Ovary (tissue), 9 donors: Measurements from ENCODE around the gene TNS1. TPM values are rescaled to one million over a fixed set of nuclear protein-coding genes. Genes with fewer than 3 reads are reported as not detected.

ENCODE experiments used
- DNase-seq, 5 donors: peaks; one replicate each; pipeline ENCODE4 v3.0.0-alpha.2; 2019 to 2020
- H3K27ac ChIP-seq, 2 donors: fragments of 200-600 bp; one replicate each; pipeline versions ENCODE4 v1.5.1 to v1.8.0; 2019 to 2022
- H3K27me3 ChIP-seq: fragments of 200-600 bp; one replicate; pipeline ENCODE4 v1.8.0; 2022
- H3K36me3 ChIP-seq: fragments of 200-600 bp; sonication (generic); one replicate; pipeline ENCODE4 v1.5.1; 2019
- H3K4me1 ChIP-seq: one replicate; pipeline ENCODE4 v1.8.1; 2013; ENCODE audit warnings: mild to moderate bottlenecking, moderate library complexity; ENCODE audit not compliant: insufficient read depth
- H3K4me3 ChIP-seq: fragments of 200-600 bp; sonication (generic); one replicate; pipeline ENCODE4 v1.5.1; 2017
- H3K9me3 ChIP-seq, 2 donors: fragments of 200-600 bp in 1 of 2; sonication (generic) in 1 of 2; one replicate each; pipeline versions ENCODE4 v1.5.1 to v1.8.1; 2013 to 2019; ENCODE audit warnings: mild to moderate bottlenecking in 1 of 2, moderate library complexity in 1 of 2
- EP300 ChIP-seq: sonication (generic); formaldehyde crosslinking; IDR thresholded peaks from one replicate; pipeline ENCODE4 v1.6.1; 2017; ENCODE audit warnings: antibody characterized with exemption
- POLR2A ChIP-seq: fragments of 450-650 bp; IDR thresholded peaks from one replicate; pipeline ENCODE4 v1.6.1; 2017; ENCODE audit warnings: antibody characterized with exemption, mild to moderate bottlenecking, moderate library complexity
- WGBS, 3 donors: extraction: QIAGEN DNeasy Blood & Tissue Kit in 1 of 3; methylation state at CpG; one replicate each; pipeline versions ENCODE4 v1.1.5 to v1.1.7; 2013 to 2017; 5-methylcytosine and 5-hydroxymethylcytosine counted together
- intact Hi-C, 4 donors: fragments of 100-400 bp; cut with DNase I; formaldehyde crosslinking; loops; one replicate each; pipeline versions ENCODE4 v1.11.0 to v1.15.1; 2022 to 2023
- polyA plus RNA-seq, 2 donors: library from polyadenylated mRNA; stranded (reverse); fragments of 200-250 nt in 1 of 2; fragments of 350-450 nt in 1 of 2; fragmentation: Illumina TruSeq in 1 of 2; extraction: RNeasy Lipid Tissue Mini Kit (QIAGEN cat#74804) in 1 of 2; gene quantifications; one replicate each; pipeline ENCODE4 v1.2.3, GENCODE V29; 2013 to 2014
- total RNA-seq, 7 donors: library from RNA; depleted of rRNA in 2 of 7; stranded (reverse); fragments of >200 nt in 2 of 7; fragmentation: NEBNext Ultra II Directional in 3 of 7; extraction: Animal tissue kit (Norgen Biotek cat#: 25700) in 3 of 7; gene quantifications; one replicate each; pipeline versions ENCODE4 v1.1.0 to v1.2.4, GENCODE V29; 2016 to 2023
- TF ChIP-seq, protein P1 (sequence below), 3 donors: fragments of 450-650 bp in 2 of 3; fragments of 200-600 bp in 1 of 3; IDR thresholded peaks; one replicate each; pipeline versions ENCODE4 v1.5.1 to v1.8.0; 2016 to 2022; ENCODE audit warnings: antibody characterized with exemption in 3 of 3, mild to moderate bottlenecking in 1 of 3
- donor health status: DM: no; HTN: no; CAD: no; lungs with moderate emphysema.
- donor health status: DM: no; HTN: no; CAD: no.
- donor health status: Bipolar disorder and iron deficiency.
- donor health status: DM: yes; HTN: yes; CAD: no.
- donor health status: DM: no; HTN: no; CAD: no.
- donor health status: DM: yes; HTN: yes; CAD: no.

The TNS1 gene
- total and polyA plus RNA-seq, 9 donors: 140 to 568 (median 356) TPM

DNA sequence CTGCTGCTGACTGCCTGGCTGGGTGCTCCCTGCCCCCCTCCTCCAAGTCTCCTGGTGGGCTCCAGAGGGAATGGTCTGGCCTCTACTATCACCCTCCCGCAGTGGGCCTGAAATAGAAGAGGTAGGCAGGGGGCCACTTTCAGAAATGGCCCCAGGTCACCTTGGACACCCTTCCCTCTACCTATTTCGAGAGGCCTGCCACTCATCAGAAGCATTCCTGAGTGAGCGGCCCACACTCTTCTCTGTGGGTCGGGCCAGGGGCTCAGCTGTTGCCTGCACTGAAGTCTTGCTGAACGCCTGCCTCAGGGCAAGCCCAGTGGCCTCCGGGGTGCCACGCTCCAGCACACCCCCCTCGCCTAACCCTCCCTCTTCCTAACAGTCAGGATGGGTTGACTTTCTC is 124.9 kb downstream of the TNS1 start:
- no peak for DNase-seq
- Histone ChIP-seq H3K4me1 (peaks cover 13% of the 10 kb centered on the region), H3K4me3 (no peak overlapping the region), H3K27ac (no peak overlapping the region), H3K27me3 (no peaks in the 10 kb centered on the region), H3K36me3 (no peaks in the 10 kb centered on the region), H3K9me3 (no peaks in the 10 kb centered on the region)
- TF ChIP-seq EP300 (no peak), POLR2A (no peak)
- TF ChIP-seq, protein P1, sequence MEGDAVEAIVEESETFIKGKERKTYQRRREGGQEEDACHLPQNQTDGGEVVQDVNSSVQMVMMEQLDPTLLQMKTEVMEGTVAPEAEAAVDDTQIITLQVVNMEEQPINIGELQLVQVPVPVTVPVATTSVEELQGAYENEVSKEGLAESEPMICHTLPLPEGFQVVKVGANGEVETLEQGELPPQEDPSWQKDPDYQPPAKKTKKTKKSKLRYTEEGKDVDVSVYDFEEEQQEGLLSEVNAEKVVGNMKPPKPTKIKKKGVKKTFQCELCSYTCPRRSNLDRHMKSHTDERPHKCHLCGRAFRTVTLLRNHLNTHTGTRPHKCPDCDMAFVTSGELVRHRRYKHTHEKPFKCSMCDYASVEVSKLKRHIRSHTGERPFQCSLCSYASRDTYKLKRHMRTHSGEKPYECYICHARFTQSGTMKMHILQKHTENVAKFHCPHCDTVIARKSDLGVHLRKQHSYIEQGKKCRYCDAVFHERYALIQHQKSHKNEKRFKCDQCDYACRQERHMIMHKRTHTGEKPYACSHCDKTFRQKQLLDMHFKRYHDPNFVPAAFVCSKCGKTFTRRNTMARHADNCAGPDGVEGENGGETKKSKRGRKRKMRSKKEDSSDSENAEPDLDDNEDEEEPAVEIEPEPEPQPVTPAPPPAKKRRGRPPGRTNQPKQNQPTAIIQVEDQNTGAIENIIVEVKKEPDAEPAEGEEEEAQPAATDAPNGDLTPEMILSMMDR (IDR thresholded peaks at IDR 0.05): no peak
- intact Hi-C loops: no loop called here
- 80 to 88% (median 82%) methylated on average over 8 of the region's 8 CpGs for WGBS, 3 donors

DNA sequence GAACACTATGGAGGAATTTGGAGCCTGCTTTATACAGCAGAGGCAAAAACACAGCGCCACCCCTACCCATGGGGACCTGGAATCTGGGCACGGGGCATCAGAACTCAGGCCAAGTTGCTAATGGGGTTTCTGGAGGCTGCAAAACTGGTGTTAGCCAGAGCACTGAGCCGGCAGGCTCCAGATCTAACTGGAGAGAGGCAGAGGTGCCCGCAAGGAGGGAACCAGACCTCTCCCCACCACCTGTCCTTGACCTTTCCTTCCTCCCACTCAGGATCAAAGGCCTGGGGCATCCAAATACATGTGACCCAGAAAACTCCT is 126.6 kb downstream of the TNS1 start:
- H3K4me3 ChIP-seq: no peak overlapping the region
- H3K27me3 ChIP-seq: no peaks in the 10 kb centered on the region
- H3K9me3 ChIP-seq: no peaks in the 10 kb centered on the region
- 86 to 89% (median 89%) methylated on average over 4 of the region's 4 CpGs for WGBS, 3 donors
- peaks cover 12% of the 10 kb centered on the region for H3K4me1 ChIP-seq
- H3K27ac ChIP-seq: no peak overlapping the region
- no peak for DNase-seq
- intact Hi-C loops: no loop called here
- no peak for TF ChIP-seq EP300
- TF ChIP-seq, protein P1 (IDR thresholded peaks at IDR 0.05): no peak
- TF ChIP-seq POLR2A: no peak
- no peaks in the 10 kb centered on the region for H3K36me3 ChIP-seq

DNA sequence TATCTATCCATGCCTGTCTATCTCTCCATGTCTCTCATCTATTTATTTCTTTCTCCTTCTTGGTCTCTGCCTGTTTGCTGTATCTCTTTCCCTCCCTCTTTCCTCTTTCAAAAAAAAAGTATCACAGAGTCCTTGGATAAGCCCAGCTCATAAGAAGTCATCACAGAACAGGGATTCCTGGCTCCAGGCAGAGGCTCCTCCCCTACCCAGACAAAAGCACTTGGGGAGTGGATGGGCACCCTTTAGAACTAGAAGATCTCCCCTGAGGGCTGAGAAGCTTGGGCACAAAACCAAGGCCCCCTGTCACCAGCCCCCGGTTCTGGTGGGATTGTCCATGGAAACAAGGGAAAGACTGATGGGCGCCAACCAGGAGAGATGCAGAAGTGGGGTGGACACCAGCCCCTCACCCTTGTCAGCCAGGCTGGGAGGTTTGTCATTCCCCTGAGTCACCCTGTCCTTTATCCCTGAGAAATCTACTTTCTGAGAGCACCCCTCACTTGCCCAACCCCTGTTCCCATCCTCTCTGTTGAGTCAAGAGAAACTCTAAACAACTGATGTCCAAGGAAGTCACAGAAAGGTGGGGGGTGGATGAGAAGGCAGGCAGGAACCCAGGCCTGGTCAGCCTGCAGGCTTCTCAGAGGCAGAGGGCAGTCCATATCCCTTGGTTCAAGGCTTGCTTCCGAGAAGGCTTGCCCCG is 127.1 kb downstream of the TNS1 start:
- H3K4me1 ChIP-seq: peaks cover 10% of the 10 kb centered on the region

DNA sequence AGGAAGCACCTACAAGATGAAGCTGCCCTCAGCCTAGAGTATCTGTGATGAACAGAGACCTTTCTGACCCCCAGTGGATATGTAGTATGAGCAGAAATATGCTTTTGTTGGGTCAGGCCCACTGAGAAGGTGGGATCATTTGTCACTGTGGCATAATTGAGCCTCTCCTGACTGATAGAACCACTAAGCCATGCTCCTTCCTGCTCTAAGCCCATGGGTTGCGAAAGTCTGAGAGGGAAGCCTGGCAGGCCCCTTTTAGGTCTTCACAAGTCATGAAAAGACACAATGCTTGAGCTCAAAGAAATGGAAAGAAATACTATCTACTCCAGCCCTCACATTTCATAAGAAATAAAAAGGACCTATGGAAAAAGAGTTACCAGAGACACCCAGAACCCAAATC is 127.7 kb downstream of the TNS1 start:
- no peak overlapping the region for H3K27ac ChIP-seq
- H3K9me3 ChIP-seq: no peaks in the 10 kb centered on the region
- H3K4me1 ChIP-seq: peaks cover 9% of the 10 kb centered on the region
- no peak for DNase-seq
- H3K36me3 ChIP-seq: no peaks in the 10 kb centered on the region
- TF ChIP-seq EP300 (no peak), POLR2A (no peak)
- TF ChIP-seq, protein P1 (IDR thresholded peaks at IDR 0.05): no peak
- 100% methylated on average over 1 of the region's 1 CpG for WGBS, 3 donors
- intact Hi-C loops: no loop called here
- H3K4me3 ChIP-seq: no peak overlapping the region
- no peaks in the 10 kb centered on the region for H3K27me3 ChIP-seq

More for the DNA sequence above, 127.1 kb downstream of the TNS1 start:
- intact Hi-C loops: no loop called here
- Histone ChIP-seq H3K4me3 (no peak overlapping the region), H3K9me3 (no peaks in the 10 kb centered on the region), H3K27me3 (no peaks in the 10 kb centered on the region), H3K27ac (no peak overlapping the region), H3K36me3 (no peaks in the 10 kb centered on the region)
- DNase-seq: no peak
- 88 to 94% (median 90%) methylated on average over 4 of the region's 4 CpGs for WGBS, 3 donors
- TF ChIP-seq, protein P1 (IDR thresholded peaks at IDR 0.05): no peak
- no peak for TF ChIP-seq POLR2A
- TF ChIP-seq EP300: no peak
